Measurements from ENCODE around the gene RET.

GRCh38 chr10:43138757-43139241, 61.9 kb downstream of the RET start:
- TF ChIP-seq CREM (CRISPR knock-in tag; IDR thresholded peaks at IDR 0.05): no peak
- TF ChIP-seq, protein P1, sequence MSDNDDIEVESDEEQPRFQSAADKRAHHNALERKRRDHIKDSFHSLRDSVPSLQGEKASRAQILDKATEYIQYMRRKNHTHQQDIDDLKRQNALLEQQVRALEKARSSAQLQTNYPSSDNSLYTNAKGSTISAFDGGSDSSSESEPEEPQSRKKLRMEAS (CRISPR knock-in tag; IDR thresholded peaks at IDR 0.05): no peak
- no peak for TF ChIP-seq USF2 (CRISPR knock-in tag; IDR thresholded peaks at IDR 0.05)
- no peak for TF ChIP-seq CTCF (IDR thresholded peaks at IDR 0.05)
- no peak for TF ChIP-seq ESRRA (CRISPR knock-in tag; IDR thresholded peaks at IDR 0.05; ENCODE audit: borderline replicate concordance)
- TF ChIP-seq ZNF121 (CRISPR knock-in tag; IDR thresholded peaks at IDR 0.05): no peak
- no peak for TF ChIP-seq ATF3 (CRISPR knock-in tag; conservative IDR thresholded peaks at IDR 0.05)
- TF ChIP-seq TEAD4 (CRISPR knock-in tag; IDR thresholded peaks at IDR 0.05): no peak
- no peak for TF ChIP-seq NFYB (CRISPR knock-in tag; conservative IDR thresholded peaks at IDR 0.05; ENCODE audit: low read depth)
- TF ChIP-seq, protein P2, sequence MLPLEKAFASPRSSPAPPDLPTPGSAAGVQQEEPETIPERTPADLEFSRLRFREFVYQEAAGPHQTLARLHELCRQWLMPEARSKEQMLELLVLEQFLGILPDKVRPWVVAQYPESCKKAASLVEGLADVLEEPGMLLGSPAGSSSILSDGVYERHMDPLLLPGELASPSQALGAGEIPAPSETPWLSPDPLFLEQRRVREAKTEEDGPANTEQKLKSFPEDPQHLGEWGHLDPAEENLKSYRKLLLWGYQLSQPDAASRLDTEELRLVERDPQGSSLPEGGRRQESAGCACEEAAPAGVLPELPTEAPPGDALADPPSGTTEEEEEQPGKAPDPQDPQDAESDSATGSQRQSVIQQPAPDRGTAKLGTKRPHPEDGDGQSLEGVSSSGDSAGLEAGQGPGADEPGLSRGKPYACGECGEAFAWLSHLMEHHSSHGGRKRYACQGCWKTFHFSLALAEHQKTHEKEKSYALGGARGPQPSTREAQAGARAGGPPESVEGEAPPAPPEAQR (CRISPR knock-in tag; IDR thresholded peaks at IDR 0.05): no peak
- TF ChIP-seq SMAD3 (CRISPR knock-in tag; IDR thresholded peaks at IDR 0.05; ENCODE audit: borderline replicate concordance): no peak
- no peak for TF ChIP-seq KAT7 (CRISPR knock-in tag; IDR thresholded peaks at IDR 0.05; ENCODE audit: borderline replicate concordance)
